GM19455 (cell line): ENCODE data around the gene ASB10.
A peak's percentile ranks its signal among the peaks of the same experiment; 100 is the strongest.

Experiments used
- ATAC-seq: cut with Tn5 transposase; IDR thresholded peaks from one replicate; pipeline ENCODE4 v1.9.1; 2021; ENCODE audit not compliant: unreplicated experiment

Gene ASB10

DNA sequence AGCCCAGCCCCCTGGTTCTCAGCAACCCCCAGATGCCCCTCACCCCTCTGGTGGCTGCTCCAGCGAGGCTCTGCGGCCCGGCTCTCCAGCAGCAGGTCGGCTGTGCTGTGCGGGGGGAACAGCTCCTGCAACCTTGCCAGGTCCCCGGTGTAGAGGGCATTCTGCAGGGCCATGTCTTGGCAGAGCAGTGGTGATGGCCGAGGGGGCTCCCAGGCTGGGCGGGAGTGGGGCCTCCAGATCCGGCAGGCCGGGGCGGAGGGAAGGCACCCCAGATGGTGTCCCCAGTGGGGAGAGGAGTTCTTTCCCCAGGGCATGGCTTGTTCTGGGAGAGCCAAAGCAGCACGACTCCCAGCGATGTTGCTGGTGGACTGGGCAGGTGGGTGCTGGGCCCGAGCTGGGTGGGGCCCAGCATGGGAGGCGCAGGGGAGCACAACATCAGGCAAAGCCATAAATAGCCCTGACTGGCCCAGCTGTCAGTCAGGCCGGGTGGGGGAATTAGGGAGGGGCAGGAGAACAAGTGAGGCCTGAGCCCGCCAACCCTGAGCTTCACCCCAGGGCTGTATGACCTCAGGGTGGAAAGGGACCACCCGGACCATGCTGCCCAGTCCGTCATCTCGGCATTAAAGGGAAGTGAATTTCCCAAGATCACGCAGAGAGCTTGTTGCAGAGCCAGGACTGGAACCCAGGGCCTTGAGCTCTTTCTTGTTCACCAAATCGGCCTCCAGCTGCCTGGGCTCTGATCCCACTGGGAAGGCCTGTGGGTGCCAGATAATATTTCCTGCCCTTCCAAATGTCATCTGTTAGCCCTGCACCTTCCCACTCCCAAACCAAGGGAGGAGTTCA lies 580 bp upstream of the ASB10 start:
- no peak for ATAC-seq

DNA sequence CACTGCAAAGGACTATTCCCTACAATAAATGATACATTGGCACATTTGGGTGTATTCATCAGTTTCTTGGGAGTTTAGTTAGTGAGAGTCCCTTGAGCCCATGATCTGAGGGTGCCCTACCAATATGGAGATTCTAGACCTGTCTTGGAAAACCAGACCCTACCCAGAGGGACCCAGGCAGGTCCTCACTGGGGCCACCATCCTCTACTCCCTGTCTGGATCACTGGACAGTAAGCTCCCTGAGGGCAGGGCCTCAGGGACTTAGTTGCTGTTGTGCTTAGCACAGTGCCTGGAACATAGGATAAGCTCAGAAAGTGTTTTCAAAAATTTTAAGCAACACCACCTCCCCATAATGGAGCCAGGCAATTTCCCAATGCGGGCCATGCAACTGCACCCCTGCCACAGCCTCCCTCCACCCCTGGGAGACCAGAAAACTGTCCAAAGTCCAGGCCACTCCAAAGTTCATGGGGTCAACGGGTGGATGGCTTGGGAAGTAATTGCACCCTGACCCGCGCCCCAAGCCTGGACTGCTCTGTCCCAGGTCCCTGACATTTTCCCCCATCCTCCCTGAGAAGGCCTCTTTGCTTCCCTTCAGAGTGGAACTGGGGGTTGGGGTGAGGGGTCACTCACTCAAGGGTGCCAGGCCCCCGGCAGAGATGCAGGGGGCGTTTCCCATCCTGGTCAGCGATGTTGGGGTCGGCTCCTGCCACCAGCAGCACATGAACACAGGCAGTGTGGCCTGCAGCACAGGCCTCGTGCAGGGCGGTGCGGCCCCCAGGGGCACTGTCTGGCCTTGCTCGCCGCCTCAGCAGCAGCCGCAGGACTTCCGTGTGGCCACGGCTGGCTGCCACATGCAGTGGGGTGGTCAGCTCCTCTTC lies 1.0 kb downstream of the ASB10 start:
- ATAC-seq, result no peak

DNA sequence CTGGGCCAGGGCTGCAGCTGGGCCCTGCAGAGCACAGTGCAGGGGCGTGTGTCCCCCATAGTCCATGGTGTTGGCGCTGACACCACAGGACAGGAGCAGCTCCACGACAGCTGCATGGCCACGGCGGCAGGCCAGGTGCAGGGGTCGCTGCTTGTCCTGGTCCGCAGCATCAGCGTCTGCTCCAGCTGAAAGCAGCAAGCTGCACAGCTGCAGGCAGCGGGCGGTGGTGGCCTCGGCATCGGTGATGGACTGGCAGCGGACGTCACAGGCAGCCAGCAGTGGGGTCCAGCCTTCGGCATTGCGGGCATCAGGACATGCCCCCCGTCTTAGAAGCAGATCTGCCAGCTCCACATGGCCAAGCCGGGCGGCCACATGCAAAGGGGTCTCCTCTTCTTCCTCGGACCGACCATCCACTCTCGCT lies 6.0 kb downstream of the ASB10 start:
- no peak for ATAC-seq

DNA sequence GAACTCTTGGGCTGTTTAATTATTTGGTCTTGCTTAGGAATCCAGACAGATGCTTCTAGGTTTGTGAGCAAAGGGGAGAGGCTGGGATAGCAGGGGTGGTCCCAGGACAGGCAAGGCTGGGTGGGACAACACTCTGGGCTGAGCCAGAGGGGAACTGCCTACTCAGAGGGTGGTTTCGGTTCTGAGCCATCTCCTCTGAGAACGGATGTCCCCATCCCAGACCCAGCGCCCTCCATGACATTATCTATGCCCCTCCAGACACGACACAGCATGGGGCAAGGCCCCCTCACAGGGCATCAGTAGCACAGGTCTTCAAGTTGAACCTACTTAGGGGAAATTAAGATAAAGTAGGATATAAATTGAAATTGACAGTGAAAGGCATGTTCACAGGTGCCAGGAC lies 7.1 kb downstream of the ASB10 start:
- no peak for ATAC-seq

DNA sequence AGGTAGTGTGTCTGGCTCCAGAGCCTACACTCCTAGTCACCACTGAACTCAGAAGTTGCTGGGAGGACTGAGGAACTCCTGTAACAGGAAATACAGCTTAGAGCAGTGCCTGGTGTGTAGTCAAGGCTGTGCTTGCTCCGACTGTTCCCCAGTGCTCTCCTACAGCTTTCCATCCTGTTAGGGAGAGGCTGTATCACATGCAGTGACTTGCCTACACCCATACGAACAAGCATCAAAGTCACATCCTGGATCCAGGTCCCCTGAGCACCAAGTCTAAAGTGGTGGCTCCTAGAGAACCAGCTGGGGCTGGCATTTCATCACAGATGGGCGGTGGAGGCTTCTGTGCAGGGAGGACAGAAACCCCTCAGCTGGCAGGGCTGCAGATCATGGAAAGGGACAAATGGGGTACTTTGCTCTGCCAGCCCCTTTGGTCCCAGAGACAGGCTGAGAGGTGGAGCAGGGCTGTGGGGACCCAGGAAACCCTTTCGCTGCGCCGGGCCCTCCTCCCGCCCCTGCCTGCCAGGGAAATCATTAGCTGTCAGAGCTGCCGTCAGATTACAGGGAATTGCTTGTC lies 7.7 kb downstream of the ASB10 start:
- ATAC-seq, result no peak

DNA sequence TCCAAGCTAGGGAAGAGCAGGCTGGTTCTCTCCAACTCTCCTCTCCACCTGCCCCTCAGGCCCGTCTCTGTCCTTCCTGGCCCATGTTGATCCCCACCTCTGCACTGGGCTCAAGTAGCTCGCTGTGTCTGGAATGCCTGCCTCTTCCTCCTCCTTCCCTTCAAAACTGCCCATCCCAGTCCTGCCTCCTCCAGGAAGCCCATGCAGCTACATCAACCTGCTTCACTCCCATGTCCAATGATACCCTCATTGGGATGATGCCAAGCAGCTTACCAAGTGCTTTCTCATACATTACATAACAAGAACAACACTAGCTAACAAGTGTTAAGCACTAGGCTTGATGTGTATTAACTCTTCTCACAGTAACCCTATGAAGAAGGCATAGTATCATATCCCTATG lies 8.2 kb downstream of the ASB10 start:
- ATAC-seq, result no peak

DNA sequence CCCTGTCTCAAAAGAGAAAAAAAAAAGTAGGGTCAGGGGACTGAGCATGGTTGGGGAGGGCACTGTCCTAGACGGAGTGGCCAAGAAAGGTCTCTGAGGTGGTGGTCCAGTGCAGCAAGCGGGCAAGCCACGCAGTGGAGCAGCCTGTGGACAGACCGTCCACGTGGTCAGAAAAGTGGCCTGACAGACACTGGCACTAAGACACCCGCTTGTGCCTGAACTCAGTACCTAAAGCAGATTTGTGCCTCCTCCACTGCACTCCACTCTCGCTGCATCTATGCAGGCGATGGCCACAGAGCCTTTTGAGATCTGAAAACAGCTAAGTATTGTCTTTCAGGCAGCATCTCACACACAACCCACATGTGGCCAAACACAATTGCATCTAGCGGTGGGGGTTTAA lies 8.8 kb downstream of the ASB10 start:
- ATAC-seq, result no peak

DNA sequence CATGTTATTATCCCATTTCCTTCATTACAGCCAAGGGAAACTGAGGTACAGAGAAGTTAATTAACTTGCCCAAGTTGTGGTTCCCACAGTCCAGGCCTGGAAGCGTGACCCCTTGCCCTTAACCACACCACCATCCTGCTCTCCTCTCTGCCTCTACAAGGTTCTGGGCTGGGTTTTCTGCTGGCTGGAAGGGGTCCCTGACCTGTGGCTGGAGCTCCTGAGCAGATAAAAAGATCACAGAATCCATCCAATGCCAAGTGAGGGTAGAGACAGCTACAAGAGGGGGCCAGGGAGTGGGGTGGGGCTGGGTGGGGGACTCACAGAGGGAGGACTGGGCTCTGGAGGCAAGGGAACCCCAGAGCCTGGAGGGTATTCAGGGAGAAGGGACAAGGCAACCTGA lies 9.7 kb downstream of the ASB10 start:
- ATAC-seq, result no peak

DNA sequence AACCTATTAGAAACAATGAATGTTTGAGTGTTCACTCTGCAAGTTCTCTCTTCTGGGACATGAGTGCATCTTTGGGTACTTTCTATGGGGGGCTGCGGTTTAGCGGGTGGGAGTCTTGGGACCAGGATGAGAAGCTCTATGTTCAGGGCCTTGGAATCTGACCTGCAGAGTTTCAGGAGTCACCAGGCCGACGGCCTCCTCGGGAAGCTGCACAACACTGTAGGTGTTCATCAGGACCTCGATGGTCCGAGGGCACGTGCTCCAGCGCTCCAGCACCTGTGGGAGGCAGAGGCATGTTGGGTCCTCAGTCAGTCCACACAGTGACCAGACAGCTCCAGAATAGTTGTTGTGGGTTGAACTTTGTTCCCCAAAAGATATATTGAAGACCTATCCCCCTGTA lies 10.6 kb downstream of the ASB10 start:
- ATAC-seq, result no peak

DNA sequence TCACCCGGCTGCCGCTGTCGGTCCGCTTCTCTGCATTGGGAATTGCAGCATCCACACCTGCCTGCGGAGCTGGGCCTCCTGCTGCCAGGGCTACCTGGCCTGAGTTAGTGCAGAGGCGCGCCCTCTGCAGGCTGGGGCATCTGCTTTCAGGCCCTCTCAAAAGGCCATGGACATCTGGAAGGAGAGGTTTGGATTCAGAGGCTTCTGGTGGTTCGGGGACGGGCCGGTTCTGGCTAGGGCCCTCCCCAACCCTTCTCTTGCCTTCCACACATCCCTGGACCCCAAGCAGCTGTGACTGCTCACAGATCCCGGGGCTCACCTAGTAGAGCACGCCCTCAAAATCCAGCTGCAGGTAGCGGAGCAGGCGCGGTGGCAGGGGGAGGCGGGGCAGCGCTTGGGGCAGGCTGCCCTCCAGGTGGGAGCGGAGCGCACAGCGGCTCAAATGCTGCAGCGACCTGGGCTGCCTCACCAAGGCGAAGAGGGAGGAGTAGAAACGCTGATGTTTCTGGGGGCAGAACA lies 11.2 kb downstream of the ASB10 start:
- ATAC-seq, result no peak

DNA sequence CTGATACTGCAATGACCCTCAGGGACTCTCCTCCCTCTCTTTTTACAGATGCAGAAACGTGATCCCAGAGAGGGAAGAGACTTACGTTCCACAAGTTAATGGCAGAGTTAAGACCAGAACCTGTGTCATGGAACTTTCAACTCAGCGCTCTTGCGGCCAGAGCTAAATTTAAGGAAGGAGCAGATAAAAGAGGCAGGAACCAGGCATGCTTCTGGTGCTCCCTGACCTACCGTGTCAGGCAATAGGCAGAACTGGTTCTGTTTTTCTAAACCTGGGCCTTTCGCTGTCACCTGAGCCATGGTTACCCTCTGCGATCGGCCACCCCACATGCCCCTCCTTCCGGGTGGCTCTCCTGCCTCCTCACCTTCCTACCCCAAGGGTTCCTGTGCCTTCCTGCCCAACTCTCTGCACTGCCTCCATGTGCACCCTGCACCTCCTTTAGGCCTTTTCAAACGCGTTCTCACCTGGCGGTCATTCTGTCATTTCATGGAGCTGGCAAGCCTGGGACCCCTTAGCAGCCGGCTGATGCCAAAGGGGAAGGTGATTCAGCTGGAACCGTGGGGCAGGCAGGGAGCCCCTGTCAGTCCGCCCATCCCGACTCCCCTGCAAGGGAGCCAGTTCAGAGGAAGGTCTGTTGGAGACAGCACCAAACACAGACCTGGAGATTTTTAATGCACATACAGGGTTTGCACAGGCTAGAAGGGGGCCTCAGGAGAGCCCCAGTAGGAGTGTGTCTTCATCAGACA lies 11.8 kb downstream of the ASB10 start:
- no peak for ATAC-seq

DNA sequence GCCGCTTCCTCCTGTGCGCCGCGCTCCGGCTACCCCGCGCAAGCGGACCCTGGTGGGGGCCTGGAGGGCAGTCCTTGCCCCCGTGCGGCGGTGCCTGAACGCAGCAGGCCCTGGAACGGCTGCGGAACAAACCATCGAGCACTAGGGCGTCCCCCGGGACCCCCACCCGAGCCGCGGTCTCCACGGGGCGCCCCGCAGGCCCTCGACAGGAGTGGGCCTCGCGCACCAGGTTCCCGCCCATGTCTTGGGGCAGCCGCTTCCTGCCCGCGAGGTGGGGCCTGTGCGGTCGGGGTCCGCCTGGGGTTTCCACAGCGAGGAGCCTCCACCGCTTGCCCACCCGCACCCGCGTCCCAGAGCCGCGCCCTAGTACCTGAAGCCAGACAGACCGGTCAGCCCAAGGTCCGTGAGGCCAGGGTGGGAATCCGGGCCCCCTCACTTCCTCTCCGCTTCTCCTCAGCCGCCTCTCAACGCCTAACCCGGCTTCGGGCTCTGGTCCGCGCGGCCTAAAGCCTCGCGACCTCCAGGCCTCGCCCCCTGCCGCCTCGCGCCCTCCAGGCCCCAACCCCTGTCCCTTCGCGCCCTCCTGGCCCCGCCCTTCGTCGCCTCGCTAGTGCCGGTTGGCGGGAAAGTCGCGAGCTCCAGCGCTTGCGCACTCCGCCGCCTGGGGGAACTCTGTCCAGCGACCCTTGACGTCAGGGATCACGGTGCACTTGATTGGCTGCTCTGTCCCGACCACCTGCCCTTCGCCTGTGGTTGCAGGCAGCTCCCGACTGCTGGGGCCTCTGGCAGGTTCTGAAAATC lies 12.6 kb downstream of the ASB10 start:
- ATAC-seq, result no peak

DNA sequence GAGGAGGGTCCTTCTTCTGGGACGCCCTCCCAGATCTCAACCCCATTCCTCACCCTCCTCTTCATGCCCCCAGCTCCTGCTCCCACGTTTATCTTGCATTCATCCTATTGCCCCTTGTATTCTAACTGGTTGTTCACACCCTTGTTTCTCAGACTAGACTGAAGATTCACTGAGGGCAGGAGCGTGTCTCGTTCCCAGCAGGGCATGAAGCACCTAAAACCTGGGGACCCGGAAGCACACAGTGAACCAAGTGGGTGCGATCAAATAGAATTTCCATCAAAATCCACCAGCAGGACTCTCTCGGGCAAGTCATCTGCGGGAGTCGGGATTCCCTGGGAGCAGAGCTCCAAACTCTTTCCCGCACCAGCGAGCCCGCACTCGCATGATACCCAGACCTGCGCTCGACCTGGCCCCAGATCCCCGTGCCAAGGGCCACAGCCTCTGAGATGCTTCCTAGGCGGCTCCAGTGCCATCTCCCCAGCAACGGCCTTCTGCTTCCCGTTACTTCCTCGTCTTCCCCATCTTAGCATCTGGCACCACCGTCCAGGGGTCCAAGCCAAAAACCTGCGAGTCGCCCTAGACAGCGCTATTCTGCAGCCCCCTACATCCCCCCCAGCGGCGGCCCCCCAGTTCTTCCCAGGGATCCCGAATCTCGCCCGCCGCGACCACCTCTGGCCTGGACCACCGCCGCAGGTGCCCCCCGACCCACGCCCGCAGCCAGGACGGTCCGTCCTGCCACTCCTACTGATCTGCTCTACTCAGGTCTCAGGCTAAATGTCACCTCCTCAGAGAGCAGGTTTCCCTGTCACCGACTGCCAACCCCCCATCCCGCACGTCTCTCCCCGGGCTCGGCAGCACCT lies 13.4 kb downstream of the ASB10 start:
- ATAC-seq, result no peak

DNA sequence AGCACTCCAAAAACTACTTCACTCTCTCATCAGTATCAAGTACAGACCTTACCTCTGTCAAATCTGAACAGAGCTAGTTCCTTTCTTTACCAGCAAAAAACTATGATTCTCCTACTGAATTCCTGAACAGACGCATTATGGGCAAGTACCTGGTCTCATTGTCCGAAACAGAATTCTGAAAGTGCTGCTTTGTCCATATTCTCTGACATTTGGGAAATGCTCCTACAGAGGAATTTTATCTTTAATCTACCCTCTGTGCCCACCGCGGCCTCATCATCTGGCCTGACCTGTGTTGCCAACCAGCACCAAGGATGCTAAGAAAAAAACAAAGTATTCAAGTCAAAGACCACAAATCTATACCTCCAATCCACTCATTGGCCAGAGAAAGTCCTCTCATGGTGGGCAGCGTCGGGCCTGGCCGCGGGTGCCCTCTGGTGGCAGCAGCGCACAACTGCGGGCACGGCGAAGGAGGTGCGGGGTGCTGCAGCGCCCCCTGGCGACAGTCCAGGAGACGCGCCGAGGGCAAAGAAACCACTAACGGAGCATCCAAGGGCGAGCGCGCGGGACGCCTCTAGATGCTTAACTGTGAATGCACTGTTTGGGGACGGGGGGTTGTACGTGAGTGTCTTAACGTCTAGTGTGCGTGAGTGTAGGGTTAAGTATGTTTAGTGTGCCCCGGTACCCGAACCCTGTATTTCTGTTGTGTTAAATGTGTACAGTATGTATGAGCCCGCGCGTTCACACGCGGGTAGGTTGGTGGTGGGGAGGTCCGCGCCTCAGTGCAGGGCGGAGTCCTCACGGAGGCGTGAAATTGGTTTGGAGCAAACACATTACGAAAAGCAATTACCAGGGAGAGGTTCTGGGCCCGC lies 14.5 kb downstream of the ASB10 start:
- peak; percentile 64 for ATAC-seq

DNA sequence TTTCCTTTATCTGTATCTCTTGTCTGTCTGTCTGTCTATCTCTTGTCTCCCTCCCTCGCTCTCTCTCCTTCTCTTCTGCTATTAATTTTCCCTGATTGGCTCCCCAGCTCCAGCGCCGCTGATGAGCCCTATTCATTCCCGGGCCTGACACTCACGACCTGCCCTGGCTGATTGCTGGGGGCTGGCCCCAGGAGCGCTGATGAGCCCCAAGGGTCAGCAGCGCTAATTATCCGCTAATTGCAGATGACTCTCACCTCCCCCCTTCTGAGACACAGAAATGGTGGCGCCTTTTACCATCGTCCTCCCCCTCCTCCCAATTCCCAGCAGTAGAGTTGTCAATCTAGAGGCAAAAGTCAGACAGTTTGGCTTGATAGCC lies 18.3 kb downstream of the ASB10 start:
- no peak for ATAC-seq

DNA sequence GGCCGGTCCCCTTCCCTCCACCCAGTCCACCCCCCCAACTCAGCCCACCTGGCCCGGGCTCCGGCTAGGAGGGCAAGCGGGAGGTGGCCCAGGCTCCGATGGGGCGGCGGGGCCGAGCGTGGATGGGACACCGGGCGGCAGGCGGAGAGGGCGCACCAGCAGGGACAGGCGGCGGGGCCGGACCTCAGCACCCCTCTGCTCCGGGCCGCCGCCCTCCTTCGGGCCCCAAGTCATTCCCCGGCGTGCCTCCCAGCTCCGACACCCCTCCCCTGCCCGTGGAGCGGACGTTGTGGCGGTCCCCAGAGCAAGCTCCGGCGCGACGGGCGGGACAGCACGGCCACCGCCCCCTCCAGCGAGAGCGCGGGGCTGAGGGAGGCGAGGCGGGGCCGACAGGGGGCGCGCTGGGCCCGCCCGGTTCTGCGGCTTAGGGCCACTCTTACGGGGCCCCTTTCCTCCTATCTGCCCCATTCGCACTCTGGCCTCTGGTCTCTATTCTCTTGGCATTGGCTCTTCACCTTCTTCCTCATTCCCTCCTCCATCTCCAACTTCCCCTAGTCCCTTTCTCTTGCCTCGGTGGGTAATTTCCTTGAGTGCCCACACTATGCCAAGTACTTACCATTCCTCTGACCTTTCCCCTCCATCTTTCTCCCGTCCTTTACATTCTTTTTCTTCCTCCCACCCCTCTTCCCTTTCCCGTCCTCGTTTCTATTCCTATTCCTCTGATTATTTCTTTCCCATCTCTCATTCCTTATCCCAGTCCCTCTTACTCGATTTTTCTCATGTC lies 18.9 kb downstream of the ASB10 start:
- peak; percentile 56 for ATAC-seq

DNA sequence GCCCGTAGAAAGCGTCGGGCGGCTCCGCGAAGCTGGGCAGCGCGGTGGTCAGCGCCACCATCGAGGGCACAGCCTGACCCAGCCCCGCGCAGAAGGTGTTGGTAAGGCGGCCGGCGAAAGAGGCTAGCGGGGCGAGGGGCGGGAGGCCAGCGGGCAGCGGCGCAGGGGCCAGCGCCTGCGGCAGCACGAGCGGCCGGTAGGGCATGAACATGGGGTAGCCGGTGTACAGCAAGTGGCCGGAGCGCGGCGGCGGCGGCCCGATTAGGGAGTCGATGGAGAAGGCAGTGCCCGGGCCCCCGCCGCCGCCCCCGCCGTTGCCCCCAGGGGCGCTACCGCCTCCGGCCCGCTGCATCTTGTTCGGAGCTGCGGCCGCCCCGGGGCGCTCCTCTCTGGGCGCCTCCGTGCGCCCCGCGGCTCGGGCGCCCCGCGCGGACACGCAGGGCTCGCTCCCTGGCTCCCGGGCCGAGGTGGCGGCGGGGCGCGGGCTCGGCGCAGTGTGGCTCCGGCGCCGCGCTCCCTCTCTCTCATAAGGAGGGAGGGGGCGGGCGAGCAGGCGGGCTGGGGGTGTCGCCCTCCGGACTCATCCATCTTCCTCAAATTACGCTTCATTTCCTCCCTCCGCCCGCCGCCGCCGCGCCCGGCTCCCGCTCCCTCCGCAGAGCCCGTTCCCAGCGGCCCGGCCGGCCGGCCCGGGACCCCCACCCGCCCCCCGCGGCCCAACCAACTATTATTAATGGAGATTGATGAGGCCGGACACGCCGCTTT lies 19.7 kb downstream of the ASB10 start, which contains the start of gene GBX1:
Gene GBX1, minus strand, starts transcription at position 498 of the 765 bp plus-strand sequence. Its CDS starts 146 bp downstream, at position 352.
- no peak for ATAC-seq
